K562 (cell line): ENCODE data around the gene PDHA2. TPM values are rescaled to one million over a fixed set of nuclear protein-coding genes. Genes with fewer than 3 reads are reported as not detected.

Source experiments
- ATAC-seq: fragments of 200-7000 bp; cut with Tn5 transposase; 3 replicates; pipeline ENCODE4 v1.9.1; 2020; ENCODE audit warnings: moderate library complexity
- BruUV-seq: library from RNA; stranded (reverse); fragments of 400-500 nt; replicated peaks from 2 replicates; lab custom pipeline; 2021; lab: Mats Ljungman, UMichigan
- CTCF ChIA-PET: fragments of 300-600 bp; formaldehyde crosslinking; extraction: SDS; loops from one replicate; lab custom pipeline; 2021; ENCODE audit warnings: low intra/inter-chr PET ratio; lab: Yijun Ruan, JAX
- POLR2A ChIA-PET: fragments of 300-600, 350-650 bp; sonication (Branson Sonifier 250); formaldehyde crosslinking; extraction: SDS; loops from one replicate; lab custom pipeline; 2021; ENCODE audit warnings: antibody characterized with exemption, inconsistent platforms; lab: Yijun Ruan, JAX
- DNase-seq, 4 experiments: peaks; one replicate each; pipeline versions ENCODE4 v3.0.0 to v3.0.0-alpha.2; 2011 to 2018; ENCODE audit warnings: low spot score in 3 of 4, mixed read lengths in 3 of 4; ENCODE audit errors: extremely low read depth in 1 of 4
- FAIRE-seq: peaks from 2 replicates; lab custom pipeline; 2011; peaks lifted over from hg19 to GRCh38; lab: Jason Lieb, UNC
- H2AFZ ChIP-seq: 2 replicates; pipeline ENCODE4 v1.6.0; 2011; ENCODE audit warnings: low read depth, low read length, control low read depth, inconsistent platforms
- H3K27ac ChIP-seq: fragments of 200-600 bp; 3 replicates; pipeline ENCODE4 v1.8.0; 2011; ENCODE audit warnings: low read depth, mild to moderate bottlenecking, control low read depth, inconsistent platforms, low read length, moderate library complexity, mixed read lengths; ENCODE audit errors: extremely low read depth
- H3K27me3 ChIP-seq, 2 experiments: fragments of 300-600 bp in 1 of 2; 2 replicates in 1 of 2; 3 replicates in 1 of 2; pipeline versions ENCODE4 v1.6.0 to v1.8.0; 2011; ENCODE audit warnings: inconsistent platforms in 2 of 2, low read length in 2 of 2, mild to moderate bottlenecking in 1 of 2, mixed read lengths in 1 of 2, moderate library complexity in 1 of 2; ENCODE audit not compliant: control insufficient read depth in 2 of 2, insufficient read depth in 2 of 2
- H3K36me3 ChIP-seq: fragments of 300-600 bp; 3 replicates; pipeline ENCODE4 v1.8.0; 2011; ENCODE audit warnings: mild to moderate bottlenecking, low read length, inconsistent platforms; ENCODE audit not compliant: control insufficient read depth, insufficient read depth
- H3K4me1 ChIP-seq, 2 experiments: fragments of 200-600 bp in 1 of 2; replicated peaks in 1 of 2; 2 replicates in 1 of 2; 3 replicates in 1 of 2; pipeline versions ENCODE4 v1.5.1 to v1.8.0; 2011; ENCODE audit warnings: inconsistent platforms in 2 of 2, low read length in 2 of 2, mild to moderate bottlenecking in 1 of 2, mixed read lengths in 1 of 2, moderate library complexity in 1 of 2; ENCODE audit not compliant: control insufficient read depth in 2 of 2, insufficient read depth in 2 of 2
- H3K4me2 ChIP-seq: 2 replicates; pipeline ENCODE4 v1.6.1; 2011; ENCODE audit warnings: low read length, control low read depth, inconsistent platforms, mixed read lengths; ENCODE audit not compliant: insufficient read depth
- H3K4me3 ChIP-seq: fragments of 200-600 bp; sonication (generic), shearing (Covaris generic); 2 replicates; pipeline ENCODE4 v1.5.1; 2016; ENCODE audit warnings: control low read depth, inconsistent platforms
- H3K79me2 ChIP-seq: fragments of 200-600 bp; 3 replicates; pipeline ENCODE4 v1.8.0; 2011; ENCODE audit warnings: low read length, inconsistent platforms; ENCODE audit not compliant: control insufficient read depth, insufficient read depth
- H3K9ac ChIP-seq, 2 experiments: 2 replicates each; pipeline versions ENCODE4 v1.6.0 to v1.6.1; 2011; ENCODE audit warnings: low read depth in 2 of 2, low read length in 2 of 2, control low read depth in 1 of 2, inconsistent platforms in 1 of 2, mild to moderate bottlenecking in 1 of 2, mixed read lengths in 1 of 2; ENCODE audit not compliant: insufficient read depth in 1 of 2
- H3K9me1 ChIP-seq: one replicate; pipeline ENCODE4 v1.6.0; 2011; ENCODE audit warnings: inconsistent platforms, mild to moderate bottlenecking, low read length, moderate library complexity; ENCODE audit not compliant: control insufficient read depth, insufficient read depth
- H3K9me3 ChIP-seq: replicated peaks from 2 replicates; pipeline ENCODE4 v1.5.1; 2011; ENCODE audit warnings: low read depth, low read length, inconsistent platforms; ENCODE audit not compliant: control insufficient read depth, insufficient read depth
- H4K20me1 ChIP-seq: replicated peaks from 2 replicates; pipeline ENCODE4 v1.6.1; 2011; ENCODE audit warnings: low read length, inconsistent platforms, mixed read lengths; ENCODE audit not compliant: control insufficient read depth, insufficient read depth
- FOXJ2 ChIP-seq: fragments of 200-800 bp; sonication (Bioruptor generic); IDR thresholded peaks from 2 replicates; pipeline ENCODE4 v1.6.1; 2016; ENCODE audit warnings: missing genetic modification characterization, missing compliant biosample characterization
- ZNF57 ChIP-seq: fragments of 450-650 bp; formaldehyde crosslinking; IDR thresholded peaks from 2 replicates; pipeline ENCODE4 v1.4.0; 2020; ENCODE audit warnings: mild to moderate bottlenecking, moderate library complexity
- ZNF639 ChIP-seq, 2 experiments: fragments of 200-800 bp in 1 of 2; sonication (Bioruptor generic) in 1 of 2; sonication (generic) in 1 of 2; formaldehyde crosslinking in 1 of 2; IDR thresholded peaks in 1 of 2; conservative IDR thresholded peaks in 1 of 2; 2 replicates each; pipeline versions ENCODE4 v1.5.0 to v1.6.1; 2016 to 2020; ENCODE audit warnings: missing compliant biosample characterization in 1 of 2, missing genetic modification characterization in 1 of 2, missing genetic modification reagents in 1 of 2
- ZNF699 ChIP-seq: fragments of 250-450 bp; sonication (Bioruptor Pico); IDR thresholded peaks from 2 replicates; pipeline ENCODE4 v1.8.0; 2021; ENCODE audit warnings: mild to moderate bottlenecking, moderate library complexity; ENCODE audit not compliant: insufficient replicate concordance
- WGBS: fragments of 100-300 bp; shearing (Covaris generic); methylation state at CpG from one replicate; pipeline ENCODE4 v1.1.6; 2016; ENCODE audit warnings: low coverage, mixed read lengths; ENCODE audit not compliant: insufficient coverage; ENCODE audit errors: missing lambda C conversion rate; 5-methylcytosine and 5-hydroxymethylcytosine counted together
- in situ Hi-C: fragments of 300-500 bp; cut with MboI; formaldehyde crosslinking; loops from 4 replicates; pipeline ENCODE4 v1.15.0; 2018; ENCODE audit warnings: inconsistent platforms, mixed read lengths
- intact Hi-C: fragments of 100-400 bp; cut with micrococcal nuclease; formaldehyde crosslinking; loops from 2 replicates; pipeline ENCODE4 v1.14.2; 2022
- polyA plus RNA-seq, 8 experiments: library from polyadenylated mRNA; depleted of rRNA in 4 of 8; stranded (reverse) in 5 of 8; unstranded in 3 of 8; fragments of >200 nt; fragmentation: Nextera tagmentation in 2 of 8; fragmentation: Illumina TruSeq in 1 of 8; extraction: Ambion mirVana in 2 of 8; extraction: Trizol in 1 of 8; gene quantifications; 2 replicates each; pipeline versions ENCODE4 v1.2.1 to v1.2.3, GENCODE V29; 2011 to 2014; ENCODE audit warnings: inconsistent platforms in 1 of 8, missing spikeins in 1 of 8
- total RNA-seq, 7 experiments: library from RNA; depleted of rRNA in 6 of 7; stranded (reverse); fragments of >200 nt in 6 of 7; fragmentation: Illumina TruSeq in 2 of 7; extraction: Trizol in 2 of 7; gene quantifications; 2 replicates each; pipeline versions ENCODE4 v1.2.1 to v1.2.3, GENCODE V29; 2011 to 2021; ENCODE audit warnings: low replicate concordance in 1 of 7
- TF ChIP-seq, protein P1 (sequence below): fragments of 250-450 bp; sonication (Bioruptor Pico); IDR thresholded peaks from 2 replicates; pipeline ENCODE4 v1.8.0; 2022; ENCODE audit warnings: moderate library complexity, mild to moderate bottlenecking, inconsistent platforms

Gene PDHA2
- total and polyA plus RNA-seq, 9 of the 15 experiments (the other 6 are each of a cell fraction or from before 2014, with no cell fraction given) = not detected

DNA sequence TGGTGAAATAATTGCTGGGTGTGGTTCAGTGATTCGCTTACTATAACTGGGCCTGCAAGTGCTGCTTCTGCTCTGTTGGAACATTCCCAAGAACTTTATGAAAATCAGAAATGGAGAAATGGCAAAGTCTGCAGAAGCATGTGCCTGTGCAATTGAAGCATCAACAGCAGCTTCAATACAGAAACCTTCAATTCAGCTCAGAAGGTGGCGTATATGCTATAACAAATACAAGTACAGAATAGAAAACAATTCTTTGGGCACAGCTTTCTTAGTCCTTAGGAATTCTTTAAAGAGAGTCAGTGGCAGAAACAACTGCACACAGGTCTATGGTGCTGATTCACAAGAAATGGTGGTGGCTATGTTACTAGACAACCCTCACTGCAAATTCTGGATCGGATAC lies 18.0 kb upstream of the PDHA2 start (continued):
- TF ChIP-seq, protein P1, sequence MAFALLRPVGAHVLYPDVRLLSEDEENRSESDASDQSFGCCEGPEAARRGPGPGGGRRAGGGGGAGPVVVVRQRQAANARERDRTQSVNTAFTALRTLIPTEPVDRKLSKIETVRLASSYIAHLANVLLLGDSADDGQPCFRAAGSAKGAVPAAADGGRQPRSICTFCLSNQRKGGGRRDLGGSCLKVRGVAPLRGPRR (CRISPR knock-in tag) = no peak
- TF ChIP-seq FOXJ2 (tag) = no peak

DNA sequence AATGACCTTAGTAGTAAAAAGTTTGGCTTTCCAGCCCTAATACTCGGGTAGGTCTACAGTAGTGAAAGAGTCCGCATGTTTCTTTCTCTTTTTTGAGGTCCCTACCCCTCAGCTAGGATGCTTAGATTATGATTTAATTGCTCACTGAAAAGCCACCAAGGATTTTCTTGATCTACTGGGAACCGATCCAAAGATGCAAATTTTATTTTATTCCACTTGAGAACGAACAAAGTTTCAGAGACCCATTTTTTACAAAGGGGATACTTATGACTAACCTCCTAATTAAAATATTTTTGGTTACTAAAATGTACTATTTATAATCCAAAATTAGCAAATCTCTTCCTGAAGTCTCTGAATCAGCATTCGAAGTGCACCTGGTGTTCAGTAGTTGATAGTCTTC lies 14.3 kb upstream of the PDHA2 start:
- intact Hi-C loops = no loop called here
- ChIA-PET POLR2A (no interaction called here), CTCF (no interaction called here)
- no peak for TF ChIP-seq ZNF57 (CRISPR knock-in tag)
- no peak for TF ChIP-seq ZNF699
- no peak for TF ChIP-seq ZNF639 (CRISPR knock-in tag; conservative IDR thresholded peaks at IDR 0.05 in 1 of 2, IDR thresholded peaks at IDR 0.05 in 1 of 2)
- H3K4me2 ChIP-seq = no peak overlapping the region
- no peaks in the 10 kb centered on the region for H3K4me1 ChIP-seq
- no peaks in the 10 kb centered on the region for H3K79me2 ChIP-seq
- no peak overlapping the region for H3K27ac ChIP-seq
- no peak for DNase-seq
- H3K4me3 ChIP-seq = no peak overlapping the region
- in situ Hi-C loops = no loop called here
- 0 out of 2 replicates have a peak, but pooled peaks cover 2% of the 10 kb centered on the region for H3K9me3 ChIP-seq
- no peak overlapping the region for H2AFZ ChIP-seq
- no TSS peak for BruUV-seq
- WGBS = 0% methylated on average over 5 of the region's 5 CpGs
- no peaks in the 10 kb centered on the region for H3K36me3 ChIP-seq
- FAIRE-seq = no peak
- no peak for ATAC-seq
- H3K27me3 ChIP-seq = no peaks in the 10 kb centered on the region
- no peaks in the 10 kb centered on the region for H3K9me1 ChIP-seq
- H4K20me1 ChIP-seq = no peaks in the 10 kb centered on the region
- no peak overlapping the region for H3K9ac ChIP-seq
